Endothelial cell of umbilical vein (primary cell): ENCODE data around the gene LRRC23. TPM values are rescaled to one million over a fixed set of nuclear protein-coding genes. Genes with fewer than 3 reads are reported as not detected.

Source experiments
- BruUV-seq: library from RNA; stranded (reverse); fragments of 400-500 nt; replicated peaks from 2 replicates; lab custom pipeline; 2021; lab: Mats Ljungman, UMichigan
- CTCF ChIA-PET: fragments of 300-600, 350-600 bp; sonication (Branson Sonifier 250); formaldehyde crosslinking; loops from one replicate; lab custom pipeline; 2021; ENCODE audit warnings: antibody characterized with exemption, inconsistent platforms; lab: Charles Lee
- POLR2A ChIA-PET: fragments of 300-600, 350-600 bp; sonication (Branson Sonifier 250); formaldehyde crosslinking; loops from one replicate; lab custom pipeline; 2021; ENCODE audit warnings: antibody characterized with exemption, inconsistent platforms; lab: Charles Lee
- DNase-seq: peaks from one replicate; pipeline ENCODE4 v3.0.0-alpha.2; 2011; ENCODE audit warnings: low read depth, low spot score
- FAIRE-seq: peaks from 2 replicates; lab custom pipeline; 2011; peaks lifted over from hg19 to GRCh38; lab: Jason Lieb, UNC
- H2AFZ ChIP-seq: 2 replicates; pipeline ENCODE4 v1.6.0; 2012; ENCODE audit warnings: low read depth, low read length, control low read depth, inconsistent platforms
- H3K27ac ChIP-seq: 2 replicates; pipeline ENCODE4 v1.5.1; 2011; ENCODE audit warnings: low read depth, mild to moderate bottlenecking, control low read depth, low read length, moderate library complexity; ENCODE audit not compliant: insufficient read depth
- H3K27me3 ChIP-seq, 2 experiments: 2 replicates each; pipeline versions ENCODE4 v1.6.0 to v1.6.1; 2011; ENCODE audit warnings: low read length in 2 of 2, mixed read lengths in 1 of 2; ENCODE audit not compliant: control insufficient read depth in 2 of 2, insufficient read depth in 2 of 2
- H3K36me3 ChIP-seq, 2 experiments: 2 replicates in 1 of 2; 3 replicates in 1 of 2; pipeline ENCODE4 v1.5.1; 2011; ENCODE audit warnings: low read length in 2 of 2, mild to moderate bottlenecking in 1 of 2, moderate library complexity in 1 of 2; ENCODE audit not compliant: control insufficient read depth in 2 of 2, insufficient read depth in 2 of 2; ENCODE audit errors: extremely low read depth in 1 of 2
- H3K4me1 ChIP-seq: 3 replicates; pipeline ENCODE4 v1.5.1; 2011; ENCODE audit warnings: mild to moderate bottlenecking, low read length; ENCODE audit not compliant: control insufficient read depth, insufficient read depth; ENCODE audit errors: extremely low read depth
- H3K4me2 ChIP-seq: 2 replicates; pipeline ENCODE4 v1.6.1; 2011; ENCODE audit warnings: low read length, control low read depth, mixed read lengths; ENCODE audit not compliant: insufficient read depth
- H3K4me3 ChIP-seq, 3 experiments: fragments of 200-600 bp in 1 of 3; sonication (generic), shearing (Covaris generic) in 1 of 3; replicated peaks in 1 of 3; 2 replicates each; pipeline ENCODE4 v1.5.1; 2011 to 2016; ENCODE audit warnings: control low read depth in 3 of 3, low read length in 3 of 3, mild to moderate bottlenecking in 2 of 3, inconsistent platforms in 1 of 3, low read depth in 1 of 3, moderate library complexity in 1 of 3; ENCODE audit not compliant: insufficient read depth in 1 of 3
- H3K79me2 ChIP-seq: 2 replicates; pipeline ENCODE4 v1.6.0; 2012; ENCODE audit warnings: low read length, inconsistent platforms; ENCODE audit not compliant: control insufficient read depth, insufficient read depth
- H3K9ac ChIP-seq: replicated peaks from 2 replicates; pipeline ENCODE3; 2011; ENCODE audit warnings: low read length, control low read depth; ENCODE audit not compliant: insufficient read depth; ENCODE audit errors: extremely low read depth
- H3K9me1 ChIP-seq: replicated peaks from 3 replicates; pipeline ENCODE4 v1.6.0; 2011; ENCODE audit warnings: mild to moderate bottlenecking, low read length; ENCODE audit not compliant: control insufficient read depth, insufficient read depth; ENCODE audit errors: extremely low read depth
- H3K9me3 ChIP-seq: replicated peaks from 2 replicates; pipeline ENCODE4 v1.5.1; 2012; ENCODE audit warnings: low read length, inconsistent platforms; ENCODE audit not compliant: control insufficient read depth, insufficient read depth
- H4K20me1 ChIP-seq: replicated peaks from 2 replicates; pipeline ENCODE3; 2011; ENCODE audit warnings: mild to moderate bottlenecking, low read length; ENCODE audit not compliant: control insufficient read depth, insufficient read depth; ENCODE audit errors: extremely low read depth
- EZH2 ChIP-seq: IDR thresholded peaks from 2 replicates; pipeline ENCODE4 v1.6.1; 2012; ENCODE audit warnings: borderline replicate concordance, low read depth, mild to moderate bottlenecking, moderate library complexity, low read length, inconsistent platforms; ENCODE audit not compliant: severe bottlenecking
- JUN ChIP-seq: IDR thresholded peaks from 2 replicates; pipeline ENCODE4 v1.6.1; 2011; ENCODE audit warnings: borderline replicate concordance, low read depth; ENCODE audit not compliant: insufficient read length, insufficient read depth
- dilution Hi-C: fragments of 300-500 bp; cut with MboI; formaldehyde crosslinking; loops from one replicate; pipeline ENCODE4 v1.15.0; 2019; ENCODE audit warnings: low sequenced_read_pairs; ENCODE audit not compliant: extremely low pct_ligation_motif_present
- intact Hi-C: fragments of 100-400 bp; cut with micrococcal nuclease; formaldehyde crosslinking; loops from one replicate; pipeline ENCODE4 v1.10.0; 2022
- polyA plus RNA-seq, 4 experiments: library from polyadenylated mRNA; depleted of rRNA in 3 of 4; stranded (reverse) in 3 of 4; unstranded in 1 of 4; fragments of >200 nt; gene quantifications; 2 replicates each; pipeline versions ENCODE4 v1.2.1 to v1.2.3, GENCODE V29; 2011 to 2012; ENCODE audit warnings: missing spikeins in 1 of 4
- total RNA-seq: library from RNA; stranded (reverse); gene quantifications from 2 replicates; pipeline ENCODE4 v1.2.3, GENCODE V29; 2021
- TF ChIP-seq, protein P1 (sequence below), 2 donors: IDR thresholded peaks; 1 replicate in 1 of 2; 2 replicates in 1 of 2; pipeline ENCODE4 v1.5.1; 2011; ENCODE audit warnings: low read length in 2 of 2, mild to moderate bottlenecking in 2 of 2, moderate library complexity in 2 of 2, control low read depth in 1 of 2, inconsistent platforms in 1 of 2, low read depth in 1 of 2; ENCODE audit not compliant: insufficient read depth in 1 of 2; ENCODE audit errors: extremely low read depth in 1 of 2

The LRRC23 gene
- total and polyA plus RNA-seq, 2 donors (not counting 3 experiments of a cell fraction or from before 2014, with no cell fraction given): 3.1 to 3.5 TPM

DNA sequence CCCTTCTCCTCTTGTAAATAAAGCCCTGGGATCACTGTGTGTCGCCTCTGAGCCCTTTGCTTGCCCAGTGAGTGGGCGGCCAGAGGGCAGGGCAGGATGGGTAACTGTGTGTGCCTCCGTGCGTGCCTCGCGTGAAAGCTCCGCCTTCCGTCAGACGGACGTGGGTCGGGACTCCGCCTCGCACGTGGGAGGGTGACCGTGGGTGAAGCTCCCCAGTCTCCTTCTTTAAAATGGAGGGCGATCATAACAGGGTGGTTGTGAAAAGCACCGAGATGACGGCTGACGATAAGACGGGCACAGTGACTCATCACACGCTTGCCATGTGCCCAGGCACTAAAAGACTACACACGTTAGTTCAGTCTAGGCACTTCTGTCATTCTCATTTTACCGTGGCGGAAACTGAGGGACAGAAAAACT lies 56.7 kb downstream of the LRRC23 start:
- ChIA-PET CTCF (interaction anchor here (0.8 to 3.2 kb wide), 11 partner anchors 8 to 152 kb away, joined by 3 to 34 read pairs (median 6); partner anchors contain the start of genes C12orf57, PTPN6, RNU7-1 and SPSB2), POLR2A (interaction anchor here (1.5 kb wide), 1 partner anchor 18 kb away, joined by 5 read pairs; the partner anchor contains the start of genes C12orf57 and RNU7-1)
- H3K4me2 ChIP-seq: no peak overlapping the region
- no peak overlapping the region for H3K4me3 ChIP-seq
- intact Hi-C loops (no loop called here), dilution Hi-C loops (no loop called here)
- H2AFZ ChIP-seq: peak overlapping the region; percentile 89
- no peak for TF ChIP-seq EZH2
- TF ChIP-seq, protein P1, sequence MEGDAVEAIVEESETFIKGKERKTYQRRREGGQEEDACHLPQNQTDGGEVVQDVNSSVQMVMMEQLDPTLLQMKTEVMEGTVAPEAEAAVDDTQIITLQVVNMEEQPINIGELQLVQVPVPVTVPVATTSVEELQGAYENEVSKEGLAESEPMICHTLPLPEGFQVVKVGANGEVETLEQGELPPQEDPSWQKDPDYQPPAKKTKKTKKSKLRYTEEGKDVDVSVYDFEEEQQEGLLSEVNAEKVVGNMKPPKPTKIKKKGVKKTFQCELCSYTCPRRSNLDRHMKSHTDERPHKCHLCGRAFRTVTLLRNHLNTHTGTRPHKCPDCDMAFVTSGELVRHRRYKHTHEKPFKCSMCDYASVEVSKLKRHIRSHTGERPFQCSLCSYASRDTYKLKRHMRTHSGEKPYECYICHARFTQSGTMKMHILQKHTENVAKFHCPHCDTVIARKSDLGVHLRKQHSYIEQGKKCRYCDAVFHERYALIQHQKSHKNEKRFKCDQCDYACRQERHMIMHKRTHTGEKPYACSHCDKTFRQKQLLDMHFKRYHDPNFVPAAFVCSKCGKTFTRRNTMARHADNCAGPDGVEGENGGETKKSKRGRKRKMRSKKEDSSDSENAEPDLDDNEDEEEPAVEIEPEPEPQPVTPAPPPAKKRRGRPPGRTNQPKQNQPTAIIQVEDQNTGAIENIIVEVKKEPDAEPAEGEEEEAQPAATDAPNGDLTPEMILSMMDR (IDR thresholded peaks at IDR 0.05; ENCODE audit: extremely low read depth in 1 of 2, insufficient read depth in 1 of 2, low read depth in 1 of 2, low read length in 2 of 2): no peak
- peak; percentile 28 for TF ChIP-seq JUN
- no peaks in the 10 kb centered on the region for H3K9me1 ChIP-seq
- FAIRE-seq (no peak), DNase-seq (no peak)
- peaks cover 18% of the 10 kb centered on the region for H3K4me1 ChIP-seq
- no peaks in the 10 kb centered on the region for H4K20me1 ChIP-seq
- H3K27me3 ChIP-seq: no peaks in the 10 kb centered on the region
- peak overlapping the region; percentile 69 for H3K27ac ChIP-seq
- no peaks in the 10 kb centered on the region for H3K79me2 ChIP-seq
- BruUV-seq: no TSS peak
- peaks cover 7 to 10% of the 10 kb centered on the region in 2 experiments for H3K36me3 ChIP-seq
- no peaks in the 10 kb centered on the region for H3K9me3 ChIP-seq
- H3K9ac ChIP-seq: peak overlapping the region; percentile 28
